Panc1 (cell line): ENCODE data around the gene SYNE1. TPM values are rescaled to one million over a fixed set of nuclear protein-coding genes. Genes with fewer than 3 reads are reported as not detected.

Experiments
- ATAC-seq: fragments of 200-7000 bp; cut with Tn5 transposase; 2 replicates; pipeline ENCODE4 v1.9.1; 2020; ENCODE audit warnings: mild to moderate bottlenecking, moderate library complexity
- BruUV-seq: library from RNA; stranded (reverse); fragments of 400-500 nt; replicated peaks from 2 replicates; lab custom pipeline; 2021; lab: Mats Ljungman, UMichigan
- CTCF ChIA-PET: fragments of 300-600 bp; sonication (Branson Sonifier 250); formaldehyde crosslinking; loops from one replicate; lab custom pipeline; 2022; ENCODE audit warnings: antibody characterized with exemption; lab: Charles Lee
- POLR2A ChIA-PET: fragments of 300-600 bp; sonication (Branson Sonifier 250); formaldehyde crosslinking; loops from one replicate; lab custom pipeline; 2022; ENCODE audit warnings: antibody characterized with exemption; lab: Charles Lee
- DNase-seq: peaks from one replicate; pipeline ENCODE4 v3.0.0-alpha.2; 2010; ENCODE audit warnings: low read depth, low spot score
- H3K27ac ChIP-seq: 2 replicates; pipeline ENCODE4 v1.5.1; 2011; ENCODE audit warnings: mild to moderate bottlenecking, low read length, inconsistent platforms
- H3K27me3 ChIP-seq: fragments of 200-500 bp; sonication (Bioruptor generic); 2 replicates; pipeline ENCODE4 v1.6.0; 2014; ENCODE audit warnings: low read length, inconsistent platforms; ENCODE audit not compliant: control insufficient read depth, insufficient read depth
- H3K36me3 ChIP-seq: fragments of 200-500 bp; sonication (Bioruptor generic); 2 replicates; pipeline ENCODE4 v1.5.1; 2014; ENCODE audit warnings: inconsistent platforms, mild to moderate bottlenecking, low read length, moderate library complexity; ENCODE audit not compliant: control insufficient read depth, insufficient read depth
- H3K4me1 ChIP-seq: 2 replicates; pipeline ENCODE4 v1.5.1; 2011; ENCODE audit warnings: inconsistent platforms, mild to moderate bottlenecking, low read length, moderate library complexity; ENCODE audit not compliant: control insufficient read depth, insufficient read depth
- H3K4me3 ChIP-seq, 2 experiments: 2 replicates each; pipeline ENCODE4 v1.5.1; 2011 to 2012; ENCODE audit warnings: low read depth in 2 of 2, low read length in 2 of 2, mild to moderate bottlenecking in 2 of 2, inconsistent platforms in 1 of 2, moderate library complexity in 1 of 2
- H3K9me3 ChIP-seq: fragments of 200-500 bp; sonication (Bioruptor generic); 2 replicates; pipeline ENCODE4 v1.5.1; 2014; ENCODE audit warnings: low read depth, mild to moderate bottlenecking, inconsistent platforms, low read length, moderate library complexity; ENCODE audit not compliant: control insufficient read depth, insufficient read depth
- CTCF ChIP-seq: fragments of 450-650 bp; IDR thresholded peaks from 2 replicates; pipeline ENCODE4 v1.5.1; 2017; ENCODE audit warnings: mild to moderate bottlenecking
- POLR2AphosphoS5 ChIP-seq: IDR thresholded peaks from 2 replicates; pipeline ENCODE4 v1.6.1; 2012; ENCODE audit warnings: mild to moderate bottlenecking, low read depth, low read length, moderate library complexity
- REST ChIP-seq, 2 experiments: IDR thresholded peaks; 2 replicates each; pipeline ENCODE4 v1.6.1; 2011 to 2012; ENCODE audit warnings: low read depth in 2 of 2, control low read depth in 1 of 2, low read length in 1 of 2, mild to moderate bottlenecking in 1 of 2, moderate library complexity in 1 of 2; ENCODE audit not compliant: insufficient read depth in 1 of 2
- SIN3A ChIP-seq: IDR thresholded peaks from 2 replicates; pipeline ENCODE4 v1.6.1; 2012; ENCODE audit warnings: low read depth, mild to moderate bottlenecking, low read length, moderate library complexity, borderline replicate concordance; ENCODE audit not compliant: insufficient read depth
- TCF7L2 ChIP-seq: IDR thresholded peaks from 2 replicates; pipeline ENCODE4 v1.6.1; 2011; ENCODE audit warnings: mild to moderate bottlenecking, low read depth, low read length, inconsistent platforms
- in situ Hi-C: cut with HindIII; loops from 2 replicates; pipeline ENCODE4 v1.10.0; 2016; ENCODE audit warnings: low sequenced_read_pairs, low pct_unique_long_range_greater_than_20kb
- intact Hi-C: fragments of 100-400 bp; cut with micrococcal nuclease; formaldehyde crosslinking; loops from one replicate; pipeline ENCODE4 v1.10.0; 2022; ENCODE audit not compliant: unreplicated experiment
- total RNA-seq: library from RNA; stranded (reverse); gene quantifications from one replicate; pipeline ENCODE4 v1.2.1, GENCODE V29; 2021; ENCODE audit not compliant: unreplicated experiment

SYNE1 gene
- total RNA-seq, 1 experiment from 2014 or later = 3.2 TPM

GRCh38 chr6:152323376-152323775, 313.8 kb downstream of the SYNE1 start:
- DNase-seq = no peak
- intact Hi-C loops (no loop called here), in situ Hi-C loops (no loop called here)
- no peaks in the 10 kb centered on the region for H3K4me1 ChIP-seq
- H3K9me3 ChIP-seq = no peaks in the 10 kb centered on the region
- no peaks in the 10 kb centered on the region for H3K27me3 ChIP-seq
- ATAC-seq = no peak
- no peak overlapping the region for H3K4me3 ChIP-seq
- no peaks in the 10 kb centered on the region for H3K36me3 ChIP-seq
- no peak overlapping the region for H3K27ac ChIP-seq
- TF ChIP-seq REST (IDR thresholded peaks at IDR 0.05; ENCODE audit: insufficient read depth in 1 of 2, low read depth in 2 of 2, low read length in 1 of 2) (no peak), TCF7L2 (no peak), CTCF (no peak), SIN3A (no peak), POLR2AphosphoS5 (no peak)
- ChIA-PET CTCF (no interaction called here), POLR2A (no interaction called here)
- BruUV-seq = no TSS peak

- no peak overlapping the region for H3K4me3 ChIP-seq
- CTCF ChIA-PET = no interaction called here
- no peak for ATAC-seq
- intact Hi-C loops = no loop called here
- no TSS peak for BruUV-seq
- no peak overlapping the region for H3K27ac ChIP-seq
- TF ChIP-seq CTCF = no peak
- no peak for TF ChIP-seq REST (IDR thresholded peaks at IDR 0.05; ENCODE audit: insufficient read depth in 1 of 2, low read depth in 2 of 2, low read length in 1 of 2)
- no peak for TF ChIP-seq SIN3A
- no peak for TF ChIP-seq POLR2AphosphoS5
- TF ChIP-seq TCF7L2 = no peak
- DNase-seq = no peak
- H3K36me3 ChIP-seq = no peaks in the 10 kb centered on the region
- POLR2A ChIA-PET = no interaction called here
- H3K9me3 ChIP-seq = no peaks in the 10 kb centered on the region
- H3K4me1 ChIP-seq = no peaks in the 10 kb centered on the region
- in situ Hi-C loops = no loop called here
- H3K27me3 ChIP-seq = no peaks in the 10 kb centered on the region
Observed at GRCh38 chr6:152318278-152318677, 318.9 kb downstream of the SYNE1 start.
